NCI-H82 (cell line): ENCODE data around the gene NTNG1.
A peak's percentile ranks its signal among the peaks of the same experiment; 100 is the strongest.

Experiments used
- DNase-seq: peaks from one replicate; lab custom pipeline; 2025; lab: John Stamatoyannopoulos, UW

Gene NTNG1

DNA sequence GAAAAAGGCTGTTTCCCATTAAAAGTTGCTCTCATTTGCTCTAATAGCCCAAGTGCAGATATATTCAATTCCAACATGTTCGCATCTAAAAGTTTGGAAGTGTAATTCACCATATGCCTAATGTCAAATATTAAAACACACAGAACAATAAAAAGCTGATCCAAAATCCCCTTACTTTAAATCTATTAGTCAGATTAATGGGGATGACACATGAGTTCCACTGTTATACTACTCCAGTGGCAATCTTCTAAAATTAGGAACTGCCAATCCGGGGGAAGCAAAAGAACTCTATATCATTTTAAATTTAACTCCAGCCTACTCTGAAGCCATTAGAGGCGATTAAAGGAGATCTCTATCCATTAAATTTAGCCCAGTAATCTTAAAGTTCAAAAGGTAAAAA is 317.1 kb downstream of the NTNG1 start:
- peak; percentile 75 for DNase-seq

DNA sequence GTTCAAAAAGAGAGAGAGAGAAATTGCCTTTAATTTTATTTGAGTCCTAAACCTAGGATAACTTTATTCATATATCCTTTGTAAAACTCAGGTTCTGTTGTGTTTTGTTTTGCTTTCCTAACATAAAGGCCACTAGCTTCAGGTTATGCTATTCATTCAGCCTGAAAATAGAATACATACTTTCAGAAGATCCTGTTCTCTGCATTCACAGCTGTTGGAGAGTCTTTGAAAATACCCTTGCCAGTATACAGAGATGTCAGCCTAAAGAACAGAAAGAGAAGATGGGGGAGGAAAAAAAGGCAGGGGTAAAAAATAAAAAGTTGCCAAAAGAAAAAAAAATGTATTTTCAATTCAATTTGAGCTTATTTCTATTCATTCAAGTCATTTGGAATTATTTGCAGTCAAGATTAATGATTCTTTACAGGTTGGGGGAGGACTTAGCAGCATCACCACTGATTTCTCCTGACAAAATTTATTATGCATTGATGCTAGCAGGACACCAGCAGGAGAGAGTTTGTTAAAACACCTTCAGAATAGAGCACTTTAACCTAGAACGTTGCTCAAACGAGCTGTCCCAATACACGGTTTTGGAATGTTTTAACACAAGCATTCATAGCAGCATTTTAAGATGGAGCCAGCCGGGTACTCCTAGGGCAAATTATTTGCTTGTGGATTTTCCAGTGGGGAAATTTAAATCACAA is 318.5 kb downstream of the NTNG1 start:
- DNase-seq: peak; percentile 13

DNA sequence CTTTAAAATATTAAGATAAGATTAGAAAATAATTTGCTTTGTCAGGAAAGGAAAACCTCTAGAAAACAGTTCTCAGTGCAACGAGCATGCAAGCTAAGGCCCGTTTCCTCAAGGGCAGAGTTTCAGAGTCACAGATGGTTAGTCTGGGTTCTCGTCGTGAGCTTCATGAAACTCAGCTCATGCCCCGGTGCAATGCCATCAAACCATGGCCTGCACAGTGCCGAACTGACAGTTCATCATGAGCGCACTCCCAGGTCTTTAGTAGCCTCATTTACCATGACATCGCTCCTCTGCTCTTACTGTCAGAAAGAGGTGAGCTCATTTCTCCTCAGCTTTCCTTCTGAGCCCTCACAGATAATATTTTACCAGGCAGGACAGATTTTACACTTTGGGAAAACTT is 319.2 kb downstream of the NTNG1 start:
- DNase-seq: no peak

DNA sequence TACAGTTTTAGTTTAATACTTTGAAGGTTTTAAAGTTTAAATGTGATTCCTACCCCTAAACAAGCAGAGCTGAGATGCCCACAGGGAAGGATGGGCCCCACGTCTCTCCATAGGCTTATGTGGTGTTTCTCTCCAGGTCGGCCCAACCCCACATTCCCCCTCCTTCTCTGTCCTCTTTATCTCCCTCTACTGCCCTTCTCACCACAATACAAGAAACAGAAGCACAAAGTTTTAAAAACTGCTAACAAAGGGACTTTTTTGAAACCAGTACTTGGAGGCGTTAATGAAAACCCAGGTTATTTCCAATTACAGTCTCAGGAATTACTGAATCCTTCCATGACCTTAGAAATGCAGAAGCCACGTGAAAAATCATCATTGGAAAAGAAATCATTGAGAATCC is 324.0 kb downstream of the NTNG1 start:
- no peak for DNase-seq

DNA sequence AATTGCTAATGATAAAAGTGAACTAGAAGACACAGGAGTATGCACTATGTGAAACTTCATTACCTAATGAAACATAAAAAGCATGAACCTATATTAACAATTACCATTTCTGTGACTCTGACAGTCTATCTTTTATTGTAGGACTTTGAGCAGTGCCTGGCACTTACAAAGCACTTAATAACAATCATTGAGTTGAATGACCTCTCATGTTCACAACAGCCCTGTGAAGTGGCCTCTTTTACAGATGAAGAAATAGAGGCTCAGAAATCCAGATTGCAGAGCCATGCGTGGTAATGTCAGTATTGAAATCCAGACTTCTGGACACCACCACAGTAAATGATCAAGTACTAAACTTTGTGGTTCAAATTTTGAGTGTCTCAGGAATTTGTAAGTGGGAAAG is 326.4 kb downstream of the NTNG1 start:
- DNase-seq: no peak

DNA sequence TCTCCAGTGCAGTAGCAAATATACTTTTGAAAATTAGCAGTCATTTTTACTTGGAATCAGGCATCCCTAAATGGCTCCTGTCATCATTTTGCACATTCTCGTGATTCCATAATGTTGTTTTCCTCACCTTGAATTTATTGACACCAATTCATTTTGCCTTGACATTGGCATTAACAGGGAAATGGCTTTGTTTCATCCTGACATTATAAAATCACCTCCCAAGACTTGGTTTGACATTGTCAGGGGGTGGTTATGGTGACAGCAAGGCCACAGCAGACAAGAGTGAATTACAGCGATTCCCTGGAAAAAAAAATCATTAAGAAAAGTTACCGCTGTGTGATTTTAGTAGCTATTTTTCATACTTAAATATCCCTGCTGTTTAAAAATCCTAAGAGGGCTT is 327.0 kb downstream of the NTNG1 start:
- DNase-seq: no peak

DNA sequence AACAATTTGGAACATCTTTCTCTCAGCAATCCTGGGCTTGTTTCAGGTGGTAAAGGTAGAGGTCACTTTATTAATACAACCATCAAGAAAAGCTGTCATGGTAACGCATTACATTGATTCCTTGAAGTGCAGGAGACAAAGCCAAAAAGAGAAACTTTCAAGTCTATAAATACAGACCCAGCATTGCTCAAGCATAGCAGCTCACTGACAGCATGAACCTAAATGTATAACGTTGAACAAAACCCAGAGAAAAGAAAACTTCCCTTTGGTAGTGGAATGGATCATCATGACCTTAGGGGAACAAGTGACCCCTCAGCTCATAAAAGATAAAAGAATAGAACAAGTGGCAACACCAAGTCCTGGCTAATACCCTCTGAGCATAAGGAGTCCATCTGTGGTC is 332.2 kb downstream of the NTNG1 start:
- no peak for DNase-seq

DNA sequence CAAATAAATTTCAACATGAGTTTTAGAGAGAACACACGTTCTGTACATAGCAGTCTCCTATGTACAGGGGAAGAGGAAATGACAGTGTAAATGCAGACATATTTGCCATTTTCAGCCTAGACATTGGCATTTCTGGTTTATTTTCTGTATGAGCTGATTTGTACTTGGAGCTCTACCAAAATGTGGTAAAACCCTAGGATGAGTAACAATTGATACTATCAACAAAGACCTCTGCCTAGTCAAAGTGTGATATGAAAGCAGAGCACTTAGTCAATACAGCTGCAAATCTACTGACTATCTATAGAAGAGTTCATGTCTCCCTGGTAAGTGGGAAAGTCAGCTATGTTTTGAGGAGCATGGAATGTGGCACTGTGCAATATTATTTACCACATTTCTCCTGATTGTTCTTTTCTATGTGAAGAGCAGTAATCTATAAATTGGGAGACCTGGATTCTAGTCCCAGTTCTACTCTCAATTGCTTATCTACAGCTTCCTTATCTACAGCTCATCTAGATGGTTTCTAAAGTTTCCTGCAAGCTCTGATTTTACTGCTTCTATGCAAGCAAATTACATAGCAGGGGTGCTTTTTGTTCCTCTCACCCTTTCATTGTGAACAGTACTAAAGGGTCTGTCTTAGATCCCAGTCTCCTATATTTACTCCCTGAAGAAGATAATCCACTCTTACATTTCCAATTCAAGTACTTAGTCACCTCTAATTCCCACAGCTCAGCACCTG is 334.2 kb downstream of the NTNG1 start:
- no peak for DNase-seq

DNA sequence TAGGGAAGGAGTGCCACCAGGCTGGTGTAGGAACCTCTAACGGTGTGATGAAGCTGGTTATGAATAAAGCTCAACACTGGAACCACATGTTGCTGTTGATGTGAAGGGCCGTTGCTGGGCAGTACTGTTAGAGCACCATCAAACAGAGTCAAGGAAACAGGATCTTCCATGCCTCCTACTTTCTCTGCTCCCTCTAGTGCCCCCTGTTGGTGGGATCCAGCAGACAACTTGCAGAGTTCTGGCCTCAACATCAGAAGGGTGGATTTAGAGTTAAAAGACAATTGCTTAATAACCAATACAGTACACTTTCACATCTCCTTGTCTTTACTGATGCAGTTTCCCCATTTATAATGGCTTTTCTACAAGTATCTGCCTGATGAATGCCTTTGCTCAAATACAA is 336.4 kb downstream of the NTNG1 start:
- no peak for DNase-seq

DNA sequence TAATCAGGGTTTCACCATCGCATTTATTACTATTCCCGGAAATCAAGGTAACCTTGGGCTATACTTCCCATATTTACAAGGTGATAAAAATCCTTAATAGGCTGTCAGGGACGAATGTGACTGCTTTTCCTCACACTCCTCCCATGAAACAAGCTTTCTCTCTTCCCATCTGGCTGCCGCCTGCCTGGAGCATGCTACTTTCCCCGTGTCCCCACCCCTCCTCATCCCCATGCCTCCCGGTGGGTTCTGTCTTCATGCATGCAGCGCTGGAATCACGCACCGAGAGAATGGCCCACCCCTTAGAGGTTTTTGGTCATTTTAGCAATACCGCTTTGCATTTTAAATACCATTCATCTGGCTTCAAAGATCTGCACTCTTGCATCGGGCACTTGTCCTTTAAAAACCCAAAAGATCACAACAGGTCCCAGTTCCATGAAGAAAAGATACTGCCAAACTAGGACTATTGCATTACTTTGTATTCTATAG is 339.1 kb downstream of the NTNG1 start:
- DNase-seq: no peak

DNA sequence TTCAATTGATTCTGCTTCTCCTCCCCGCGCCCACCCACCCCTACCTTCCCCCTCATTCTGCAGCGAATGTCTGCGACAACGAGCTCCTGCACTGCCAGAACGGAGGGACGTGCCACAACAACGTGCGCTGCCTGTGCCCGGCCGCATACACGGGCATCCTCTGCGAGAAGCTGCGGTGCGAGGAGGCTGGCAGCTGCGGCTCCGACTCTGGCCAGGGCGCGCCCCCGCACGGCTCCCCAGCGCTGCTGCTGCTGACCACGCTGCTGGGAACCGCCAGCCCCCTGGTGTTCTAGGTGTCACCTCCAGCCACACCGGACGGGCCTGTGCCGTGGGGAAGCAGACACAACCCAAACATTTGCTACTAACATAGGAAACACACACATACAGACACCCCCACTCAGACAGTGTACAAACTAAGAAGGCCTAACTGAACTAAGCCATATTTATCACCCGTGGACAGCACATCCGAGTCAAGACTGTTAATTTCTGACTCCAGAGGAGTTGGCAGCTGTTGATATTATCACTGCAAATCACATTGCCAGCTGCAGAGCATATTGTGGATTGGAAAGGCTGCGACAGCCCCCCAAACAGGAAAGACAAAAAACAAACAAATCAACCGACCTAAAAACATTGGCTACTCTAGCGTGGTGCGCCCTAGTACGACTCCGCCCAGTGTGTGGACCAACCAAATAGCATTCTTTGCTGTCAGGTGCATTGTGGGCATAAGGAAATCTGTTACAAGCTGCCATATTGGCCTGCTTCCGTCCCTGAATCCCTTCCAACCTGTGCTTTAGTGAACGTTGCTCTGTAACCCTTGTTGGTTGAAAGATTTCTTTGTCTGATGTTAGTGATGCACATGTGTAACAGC is 339.9 kb downstream of the NTNG1 start:
- DNase-seq: peak; percentile 13

DNA sequence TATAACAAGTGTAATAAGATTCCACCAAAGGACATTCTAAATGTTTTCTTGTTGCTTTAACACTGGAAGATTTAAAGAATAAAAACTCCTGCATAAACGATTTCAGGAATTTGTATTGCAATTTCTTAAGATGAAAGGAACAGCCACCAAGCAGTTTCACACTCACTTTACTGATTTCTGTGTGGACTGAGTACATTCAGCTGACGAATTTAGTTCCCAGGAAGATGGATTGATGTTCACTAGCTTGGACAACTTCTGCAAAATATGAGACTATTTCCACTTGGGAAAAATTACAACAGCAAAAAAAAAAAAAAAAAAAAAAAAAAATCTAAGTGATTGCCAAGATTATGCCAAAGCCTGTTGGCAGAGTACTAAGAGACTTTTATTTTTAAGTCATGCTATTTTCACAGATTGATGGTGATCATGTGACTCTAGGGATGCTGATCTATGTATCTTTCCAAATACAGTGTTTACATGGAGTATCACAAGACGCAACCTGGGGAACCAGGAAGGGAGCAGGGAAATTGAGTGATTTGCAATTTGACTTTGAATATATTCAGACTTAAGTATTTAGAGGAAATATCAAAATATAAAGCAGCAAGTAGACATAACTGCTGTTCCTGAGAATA is 341.0 kb downstream of the NTNG1 start:
- no peak for DNase-seq

DNA sequence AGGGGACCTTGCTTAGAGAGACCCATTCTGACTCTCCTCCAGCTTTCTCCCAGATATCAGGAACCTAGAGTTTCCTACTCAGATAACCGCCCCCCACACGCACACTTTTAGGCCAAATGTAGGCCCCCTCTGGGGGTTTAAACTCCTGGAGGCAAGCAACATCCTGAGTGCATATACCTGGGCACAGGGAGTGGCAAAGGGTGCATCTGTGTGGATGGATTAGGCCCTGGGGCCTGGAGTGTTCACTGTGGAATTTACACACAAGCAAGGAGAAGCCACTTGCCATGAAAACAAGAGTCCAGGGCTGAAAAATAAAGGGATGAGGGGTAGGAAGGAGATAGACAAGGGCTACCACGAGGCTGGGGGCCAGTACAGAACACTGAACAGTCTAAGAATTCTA is 343.1 kb downstream of the NTNG1 start:
- no peak for DNase-seq

DNA sequence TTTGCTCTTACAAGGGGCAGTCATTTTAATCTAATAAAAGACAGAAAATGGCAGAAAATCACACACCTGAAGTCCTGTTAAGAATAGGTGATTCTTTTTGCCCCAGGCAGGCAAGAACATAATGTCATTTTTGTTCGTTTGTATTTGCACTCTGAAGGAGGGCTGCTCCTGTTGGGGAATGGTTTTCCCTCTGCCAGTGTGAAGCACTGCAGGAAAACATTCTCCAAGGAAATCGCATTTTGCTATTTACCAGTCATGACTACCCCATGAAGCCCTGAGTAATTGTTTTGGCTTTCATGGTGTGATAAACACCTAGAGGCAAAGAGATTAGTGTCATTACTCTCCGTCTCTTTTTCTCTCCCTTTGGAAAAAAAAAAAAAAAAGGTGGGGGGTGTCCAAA is 345.5 kb downstream of the NTNG1 start:
- peak; percentile 36 for DNase-seq

DNA sequence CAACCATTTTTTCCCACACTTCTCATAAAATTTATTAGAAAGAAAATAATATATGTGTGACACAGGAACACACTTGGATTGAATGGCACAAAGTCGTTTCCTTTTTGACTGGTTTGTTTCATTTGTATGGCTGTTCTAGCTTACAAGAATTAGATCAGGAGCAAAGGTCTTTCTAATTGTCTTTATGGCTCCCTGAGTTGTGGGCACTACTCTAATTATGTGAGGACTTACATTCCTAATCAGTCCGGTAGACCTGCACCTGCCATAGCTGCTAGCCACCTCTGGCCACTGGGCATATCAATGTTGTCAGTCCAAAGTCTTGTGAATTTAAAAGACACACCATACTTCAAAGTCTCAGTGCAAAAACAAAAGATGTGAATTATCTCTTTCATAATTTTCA is 346.7 kb downstream of the NTNG1 start:
- DNase-seq: no peak

DNA sequence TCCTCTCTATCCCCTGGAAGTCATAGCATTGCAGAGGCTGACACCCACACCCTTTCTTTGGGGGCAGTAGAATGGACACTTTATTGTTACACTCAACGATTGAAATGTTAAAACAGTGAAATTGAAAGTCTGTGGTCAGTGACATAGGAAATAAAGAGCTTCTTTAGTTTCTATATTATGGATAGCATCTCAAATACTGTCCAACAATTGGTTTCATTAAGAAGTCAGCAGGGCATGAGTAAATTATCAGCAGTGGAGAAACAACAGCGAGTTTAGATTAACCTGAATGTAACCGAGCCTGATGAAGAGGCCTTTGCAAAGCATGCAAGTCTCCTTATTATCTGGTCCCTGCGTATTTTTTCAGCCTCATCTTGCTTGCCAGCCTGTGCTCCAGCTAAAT is 350.7 kb downstream of the NTNG1 start:
- no peak for DNase-seq

DNA sequence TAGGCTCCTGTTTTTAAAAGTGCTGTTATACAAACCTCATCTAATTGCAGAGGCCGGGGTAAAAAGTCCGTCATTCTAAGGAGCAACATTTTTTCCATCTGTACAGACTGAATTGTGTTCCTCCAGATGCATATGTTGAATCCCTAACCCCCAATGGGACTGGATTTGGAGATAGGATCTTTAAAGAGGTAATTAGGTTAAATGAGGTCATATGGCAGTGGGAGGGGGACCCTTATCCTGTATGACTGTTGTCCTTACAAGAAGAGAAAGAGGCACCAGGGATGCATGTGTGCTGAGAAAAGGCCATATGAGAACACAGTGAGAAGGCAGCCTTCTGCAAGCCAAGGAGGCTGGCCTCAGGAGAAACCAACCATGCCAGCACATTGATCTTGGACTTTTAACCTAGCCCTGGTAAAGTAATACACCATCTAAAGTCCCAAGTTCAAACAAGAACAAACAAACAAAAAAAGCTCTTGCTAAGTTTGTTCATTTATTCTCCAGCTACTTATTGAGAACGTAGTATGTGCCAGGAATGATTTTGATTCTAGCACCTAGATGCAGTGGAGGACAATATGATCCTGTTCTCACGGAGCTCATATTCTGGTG is 352.4 kb downstream of the NTNG1 start:
- peak; percentile 74 for DNase-seq

DNA sequence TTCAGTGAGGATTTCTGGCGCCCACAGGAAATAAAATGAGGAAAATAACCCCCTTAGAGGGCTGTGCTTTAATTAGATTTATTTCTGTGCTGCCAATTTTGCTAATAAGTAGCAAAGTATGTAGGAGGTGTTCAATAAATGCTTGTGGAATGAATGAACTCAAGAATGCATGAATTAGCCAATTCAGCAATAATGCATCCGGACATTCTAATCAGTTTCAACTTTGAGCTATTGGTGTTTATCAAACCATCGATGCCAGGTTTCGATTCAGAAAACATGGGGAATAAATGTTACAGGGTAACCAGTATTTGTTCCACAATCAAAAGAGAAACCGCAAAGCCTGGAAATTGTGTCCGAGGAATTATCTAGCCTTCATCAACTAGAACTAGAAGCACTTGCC is 353.2 kb downstream of the NTNG1 start:
- no peak for DNase-seq

DNA sequence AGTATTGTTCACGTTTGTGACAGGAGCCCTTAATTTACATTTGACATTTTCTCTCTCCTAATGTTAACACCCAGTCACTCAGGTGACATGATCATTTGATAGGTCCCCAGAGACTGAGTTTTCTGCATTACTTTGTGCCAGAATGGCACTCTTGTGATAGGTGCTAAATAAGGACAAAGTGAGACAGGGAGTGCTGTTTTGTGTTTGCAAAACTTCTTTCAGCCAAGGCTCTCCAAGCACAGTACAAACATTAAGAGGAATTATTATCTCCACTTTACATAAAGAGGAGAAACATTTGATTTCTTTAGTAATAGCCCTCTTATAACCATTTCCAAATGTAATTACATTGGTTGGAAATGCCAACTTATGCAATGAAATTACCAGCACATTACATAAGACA is 355.2 kb downstream of the NTNG1 start:
- no peak for DNase-seq

DNA sequence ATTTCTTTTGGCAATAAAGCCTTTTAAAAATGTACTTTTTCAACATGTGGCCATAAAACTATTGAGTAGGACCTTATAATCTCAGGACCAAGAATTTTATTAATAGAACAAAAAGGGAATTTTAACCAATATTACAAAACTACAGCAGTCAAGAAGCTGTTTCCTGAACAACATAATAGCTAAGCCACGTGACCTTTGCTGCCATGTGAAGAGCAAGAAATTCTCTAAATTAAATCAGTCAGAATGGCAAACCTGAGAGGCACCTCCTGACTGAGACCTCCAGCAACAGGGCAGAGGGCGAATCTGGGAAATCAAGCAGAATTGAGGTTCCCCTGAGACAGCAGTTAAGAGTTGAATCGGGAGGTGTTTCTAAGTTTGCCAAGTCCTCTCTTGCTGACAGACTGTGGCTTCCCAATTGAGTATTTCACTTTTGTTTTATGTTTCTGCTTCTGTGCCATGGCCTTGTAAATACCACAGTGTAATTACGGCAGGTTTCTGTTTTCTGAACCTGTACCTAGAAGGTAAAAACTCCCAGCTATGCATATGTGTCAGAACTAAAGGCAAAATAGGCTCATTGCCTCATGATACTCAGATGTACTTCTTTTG is 358.4 kb downstream of the NTNG1 start:
- DNase-seq: no peak

DNA sequence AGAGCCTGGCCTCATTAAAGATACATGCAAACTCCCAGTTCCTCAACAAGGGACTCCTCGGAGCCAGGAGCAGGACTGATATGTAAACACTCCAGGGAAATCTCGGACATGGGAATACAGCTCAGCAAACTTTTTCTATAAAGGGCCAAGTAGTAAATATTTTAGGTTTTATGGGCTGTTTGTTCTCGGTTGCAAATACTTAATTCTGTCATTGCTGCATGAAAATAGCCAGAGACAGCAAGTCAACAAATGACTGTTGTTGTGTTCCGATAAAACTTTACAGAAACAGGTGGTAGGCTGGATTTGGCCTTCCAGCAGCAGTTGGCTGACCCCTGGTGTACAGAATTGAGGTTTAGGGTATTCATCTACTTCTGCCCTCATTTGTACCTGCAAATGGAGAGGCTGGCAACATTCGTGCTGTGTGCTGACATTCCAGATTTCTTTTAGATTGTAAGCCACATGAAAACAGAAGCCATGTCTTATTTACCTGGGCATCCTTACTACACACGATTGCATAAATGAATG is 360.3 kb downstream of the NTNG1 start:
- peak; percentile 18 for DNase-seq
